LoVo (cell line): Measurements from ENCODE around the gene LTB4R2.
"Not testable (repeated sequence)": the region's sequence is repeated elsewhere in the genome, so short reads cannot be mapped to it uniquely, and the experiment has no call there.

ENCODE experiments used
- DNase-seq: peaks from one replicate; pipeline ENCODE4 v3.0.0-alpha.2; 2016; ENCODE audit warnings: low spot score

Gene LTB4R2

DNA sequence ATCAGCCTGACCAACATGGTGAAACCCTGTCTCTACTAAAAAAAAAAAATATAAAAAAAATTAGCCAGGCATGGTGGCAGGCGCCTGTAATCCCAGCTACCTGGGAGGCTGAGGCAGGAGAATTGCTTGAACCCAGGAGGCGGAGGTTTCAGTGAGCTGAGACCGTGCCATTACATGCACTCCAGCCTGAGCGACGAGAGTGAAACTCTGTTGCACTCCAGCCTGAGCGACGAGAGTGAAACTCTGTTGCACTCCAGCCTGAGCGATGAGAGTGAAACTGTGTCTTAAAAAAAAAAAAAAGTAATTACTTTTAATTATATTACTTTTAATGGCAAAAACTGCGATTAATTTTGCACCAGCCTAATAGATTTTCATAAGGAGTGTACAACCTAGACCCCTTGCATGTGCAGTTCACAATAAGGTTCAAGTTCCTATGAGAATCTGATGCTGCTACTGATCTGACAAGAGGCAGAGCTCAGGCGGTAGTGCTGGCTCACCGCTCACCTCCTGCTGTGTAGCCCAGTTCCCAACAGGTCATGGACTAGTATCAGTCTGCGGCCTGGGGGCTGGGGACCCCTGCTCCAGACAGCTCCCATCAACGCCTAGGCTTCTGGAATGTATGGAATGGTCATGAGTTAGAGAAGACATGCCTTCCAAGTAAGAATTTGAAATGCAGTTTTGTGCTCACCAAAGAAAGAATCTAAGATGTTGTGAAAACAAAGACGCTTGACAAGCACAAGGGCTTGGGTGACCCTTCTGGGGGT lies 11.5 kb downstream of the LTB4R2 start:
- no peak for DNase-seq

DNA sequence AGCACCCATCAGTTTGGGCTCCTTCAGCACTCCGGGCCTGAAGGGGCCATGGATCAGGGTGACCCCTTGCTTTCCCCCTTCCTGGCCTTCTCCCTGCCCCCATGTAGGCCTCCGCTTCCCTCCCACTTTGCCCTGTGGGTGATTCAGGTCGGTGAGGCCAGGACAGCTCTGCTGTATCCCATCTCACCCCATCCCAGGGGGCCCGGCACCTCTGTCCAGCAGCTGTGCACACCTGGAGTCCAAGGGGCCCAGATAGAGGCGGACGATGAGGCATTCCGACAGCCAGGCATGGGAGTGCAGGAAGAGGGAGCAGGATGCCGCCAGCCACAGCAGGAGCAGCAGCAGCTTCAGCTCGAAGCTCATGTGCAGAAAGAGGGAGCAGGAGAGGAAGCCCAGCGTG lies 12.7 kb downstream of the LTB4R2 start:
- DNase-seq = no peak

GRCh38 chr14:24323341-24323740 lies 13.4 kb downstream of the LTB4R2 start:
- DNase-seq = no peak

- no peak for DNase-seq
Observed at GRCh38 chr14:24324024-24324423, 14.1 kb downstream of the LTB4R2 start.

DNA sequence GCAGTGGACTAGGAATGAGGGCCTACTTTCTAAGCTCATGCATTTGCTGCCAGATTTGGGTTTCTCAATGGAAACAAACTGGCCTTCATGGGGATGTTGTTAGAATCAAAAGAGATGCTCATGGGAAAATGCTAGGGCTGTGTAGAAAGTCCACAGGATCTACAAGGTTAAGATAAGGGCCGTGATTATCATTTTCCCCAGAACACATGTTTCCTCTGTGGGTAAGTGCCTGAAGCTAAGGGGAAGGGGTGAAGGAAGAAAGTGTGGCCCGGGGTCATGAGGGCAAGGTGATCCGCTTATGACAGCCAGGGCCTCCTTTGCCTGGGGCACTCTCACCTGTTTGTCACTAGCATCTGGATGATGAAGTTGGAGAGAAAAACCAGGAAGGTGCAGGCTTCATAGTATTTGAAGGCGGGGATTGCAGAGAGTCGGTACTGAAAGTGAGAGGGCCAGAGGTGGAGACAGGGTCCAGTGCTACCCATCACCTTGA lies 15.1 kb downstream of the LTB4R2 start:
- DNase-seq = no peak

- DNase-seq = no peak
Observed at GRCh38 chr14:24325963-24326362, 16.0 kb downstream of the LTB4R2 start.

- DNase-seq = no peak
Observed at GRCh38 chr14:24327303-24327702, 17.4 kb downstream of the LTB4R2 start.

- not testable (repeated sequence) for DNase-seq
Observed at GRCh38 chr14:24327914-24328313, 18.0 kb downstream of the LTB4R2 start.

DNA sequence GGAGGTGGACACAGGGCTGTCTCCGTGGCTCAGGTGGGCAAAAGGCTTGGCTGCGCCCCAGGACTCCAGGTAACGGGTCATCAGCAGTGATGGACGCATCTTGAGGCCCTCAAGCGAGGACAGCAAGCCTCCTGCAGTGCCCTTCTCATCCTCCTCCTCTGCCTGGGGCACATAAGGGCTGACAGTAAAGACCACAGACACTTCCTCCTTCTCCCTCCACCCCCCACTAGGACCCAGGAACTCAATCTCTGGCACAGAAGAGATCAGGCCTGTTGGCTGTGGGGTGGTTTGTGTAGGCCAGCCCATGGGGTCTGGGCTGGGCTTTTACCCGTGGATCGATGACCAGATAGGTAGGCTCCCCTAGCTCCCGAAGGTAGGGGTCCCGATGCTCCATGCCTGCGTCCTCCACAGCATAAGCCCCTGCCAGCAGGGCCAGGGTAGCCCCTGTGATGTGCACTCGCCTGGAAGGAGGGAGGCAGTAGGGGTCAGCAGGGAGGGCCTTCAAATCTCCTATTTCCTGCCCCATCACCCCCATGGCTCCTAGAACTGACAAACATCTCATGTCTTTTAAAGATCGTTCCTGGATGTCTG lies 19.2 kb downstream of the LTB4R2 start:
- no peak for DNase-seq

DNA sequence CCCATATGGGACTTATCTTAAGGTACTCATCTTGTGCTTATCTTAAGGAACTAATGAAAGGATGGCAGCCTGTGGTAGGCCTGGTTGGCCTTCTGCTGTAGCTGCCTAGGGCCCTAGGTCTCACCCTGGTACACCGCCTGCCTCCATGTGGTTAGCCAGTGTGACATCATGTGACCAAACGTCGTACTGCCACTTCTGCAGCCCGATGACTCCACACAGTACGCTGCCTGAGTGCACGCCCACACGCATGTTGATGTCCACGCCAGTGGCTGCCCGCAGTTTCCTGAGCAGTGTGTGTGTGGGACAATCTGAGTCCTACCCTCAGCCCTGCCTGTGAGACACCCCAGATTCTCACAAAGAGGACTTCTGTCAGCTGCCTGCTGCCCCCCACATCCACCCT lies 19.8 kb downstream of the LTB4R2 start:
- DNase-seq = no peak

DNA sequence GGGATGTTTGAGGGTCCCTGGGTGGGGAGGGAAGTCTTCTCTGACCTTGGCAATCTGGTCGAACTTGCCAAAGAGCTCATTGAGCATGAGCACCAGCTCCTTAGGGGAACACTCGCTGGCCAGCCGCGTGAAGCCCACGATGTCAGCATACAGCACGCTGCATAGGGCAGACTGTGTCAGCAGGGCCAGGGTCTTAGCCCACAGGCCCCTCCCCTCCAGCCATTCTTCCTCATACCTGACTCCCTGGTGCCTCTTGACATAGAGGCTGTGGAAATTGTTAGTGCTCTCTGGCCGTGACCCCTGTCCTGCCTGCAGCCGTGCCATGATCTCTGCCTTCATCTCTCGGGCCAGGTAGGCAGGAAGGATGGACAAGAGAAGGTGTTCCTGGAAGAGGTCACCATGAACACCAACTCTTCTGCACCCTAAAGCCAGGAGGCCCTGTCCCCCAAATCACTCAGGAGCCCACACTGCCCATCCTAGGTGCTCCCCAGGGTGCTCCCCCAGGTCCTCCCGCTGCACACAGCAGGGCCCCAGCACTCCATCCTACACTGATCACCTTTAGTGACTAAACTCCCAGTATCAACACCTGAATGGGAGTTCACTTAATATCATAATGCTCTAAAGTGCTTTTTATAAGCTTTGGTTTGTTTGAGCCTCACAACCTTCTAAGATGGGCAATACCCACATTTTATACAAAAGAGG lies 21.2 kb downstream of the LTB4R2 start:
- no peak for DNase-seq

GRCh38 chr14:24331731-24332267 lies 21.9 kb downstream of the LTB4R2 start:
- no peak for DNase-seq

GRCh38 chr14:24332268-24332993 lies 22.5 kb downstream of the LTB4R2 start:
- DNase-seq = peak; percentile 45

DNA sequence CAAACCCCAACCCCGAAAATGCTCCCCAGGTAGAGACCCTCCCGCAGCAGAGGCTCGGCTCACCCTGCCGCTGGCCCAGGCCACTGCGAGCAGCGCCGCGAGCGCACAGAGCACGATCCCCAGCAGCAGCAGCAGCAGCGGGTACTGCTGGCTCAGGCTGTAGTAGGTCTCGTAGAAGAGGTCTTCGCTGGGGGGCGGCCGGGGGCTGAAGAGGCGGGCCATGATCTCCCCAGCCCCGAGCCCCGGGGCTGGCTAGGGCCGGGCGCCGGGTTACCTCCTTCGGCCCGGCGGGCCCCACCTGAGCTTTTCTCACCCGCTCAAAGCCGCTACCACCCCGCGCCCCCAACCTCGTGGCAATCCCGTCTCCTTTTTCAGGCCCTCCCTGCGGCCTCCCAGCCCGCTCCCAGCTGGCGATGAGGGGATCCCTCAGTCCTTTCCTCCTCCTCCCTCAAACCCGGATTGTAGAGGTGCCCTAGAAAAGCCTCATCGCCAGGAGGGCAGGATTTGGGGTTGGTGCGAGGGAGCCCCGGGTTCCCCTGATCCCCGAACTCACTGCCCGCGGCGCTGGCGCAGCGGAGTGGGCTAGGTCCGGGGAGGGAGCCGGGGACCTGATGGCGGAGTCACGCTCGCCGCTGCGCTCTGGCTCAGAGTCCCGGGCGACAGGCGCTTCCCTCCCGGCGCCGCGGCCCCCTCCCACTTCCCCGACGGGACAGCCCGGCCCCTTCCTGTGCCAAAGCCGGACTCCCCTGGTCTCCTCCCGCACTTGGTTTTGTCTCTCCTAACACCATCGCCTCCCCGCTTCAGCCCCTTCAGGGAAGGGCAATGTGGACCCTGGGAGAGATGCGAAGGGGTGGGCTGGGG lies 24.7 kb downstream of the LTB4R2 start, which contains the start of gene ADCY4:
Gene ADCY4, minus strand, starts transcription at position 641 of the 861 bp plus-strand sequence. Its CDS starts 419 bp downstream, at position 222.
- DNase-seq = no peak

DNA sequence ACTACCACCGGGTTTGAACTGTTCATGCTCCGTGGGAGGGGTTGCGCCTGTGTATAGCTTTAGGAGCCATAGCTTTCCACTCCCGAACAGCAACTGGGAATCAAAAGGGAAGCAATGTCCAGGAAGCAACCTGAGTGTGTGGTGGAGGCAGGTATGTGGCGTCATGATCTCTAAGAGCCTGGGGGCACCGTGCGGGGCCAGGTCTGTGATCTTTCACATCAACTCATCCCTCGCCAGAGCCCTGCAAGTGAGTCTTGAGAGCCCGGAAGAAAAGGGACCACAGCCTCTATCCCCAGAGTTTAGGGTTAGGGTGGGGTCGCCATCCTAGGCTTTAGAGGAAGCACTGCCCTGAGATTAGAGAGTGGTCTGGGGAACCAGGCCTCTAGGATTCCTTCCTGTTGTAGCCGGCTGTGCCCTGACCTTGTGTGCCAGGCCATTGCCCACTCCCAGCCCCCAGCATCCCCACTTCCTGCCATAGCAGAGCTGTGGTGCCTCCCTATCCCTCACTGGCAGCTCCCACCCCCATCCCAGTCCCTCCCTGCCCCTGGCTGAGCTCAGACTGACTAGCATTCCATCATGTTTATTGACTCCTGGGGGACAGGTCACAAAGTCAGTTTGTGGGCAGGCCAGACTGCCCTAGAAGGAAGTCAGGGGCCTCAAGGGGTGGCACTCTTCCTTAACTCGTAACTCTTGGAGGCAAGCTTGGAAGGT lies 25.7 kb downstream of the LTB4R2 start:
- DNase-seq = no peak

GRCh38 chr14:24337144-24337823 lies 27.3 kb downstream of the LTB4R2 start:
- no peak for DNase-seq

GRCh38 chr14:24337824-24338175 lies 27.9 kb downstream of the LTB4R2 start:
- no peak for DNase-seq

DNA sequence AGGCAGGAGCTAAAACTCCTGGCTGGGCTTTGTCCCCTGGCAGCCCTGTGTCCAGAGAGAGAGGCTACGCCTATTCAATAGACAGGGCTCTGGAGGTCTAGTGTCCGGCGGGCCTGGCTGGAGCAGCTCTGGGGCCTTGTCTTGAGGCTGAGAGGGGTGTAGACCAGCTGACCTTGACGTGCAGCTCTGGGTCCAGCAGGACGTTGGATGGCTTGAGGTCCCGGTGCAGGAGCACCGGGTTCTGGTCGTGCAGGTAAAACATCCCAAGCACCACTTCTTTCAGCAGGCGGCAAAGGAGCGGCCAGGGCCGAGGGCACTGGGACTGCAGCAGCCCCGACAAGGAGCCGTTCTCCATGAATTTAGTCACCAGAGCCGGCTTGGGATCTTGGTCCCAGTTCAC lies 28.9 kb downstream of the LTB4R2 start:
- no peak for DNase-seq

DNA sequence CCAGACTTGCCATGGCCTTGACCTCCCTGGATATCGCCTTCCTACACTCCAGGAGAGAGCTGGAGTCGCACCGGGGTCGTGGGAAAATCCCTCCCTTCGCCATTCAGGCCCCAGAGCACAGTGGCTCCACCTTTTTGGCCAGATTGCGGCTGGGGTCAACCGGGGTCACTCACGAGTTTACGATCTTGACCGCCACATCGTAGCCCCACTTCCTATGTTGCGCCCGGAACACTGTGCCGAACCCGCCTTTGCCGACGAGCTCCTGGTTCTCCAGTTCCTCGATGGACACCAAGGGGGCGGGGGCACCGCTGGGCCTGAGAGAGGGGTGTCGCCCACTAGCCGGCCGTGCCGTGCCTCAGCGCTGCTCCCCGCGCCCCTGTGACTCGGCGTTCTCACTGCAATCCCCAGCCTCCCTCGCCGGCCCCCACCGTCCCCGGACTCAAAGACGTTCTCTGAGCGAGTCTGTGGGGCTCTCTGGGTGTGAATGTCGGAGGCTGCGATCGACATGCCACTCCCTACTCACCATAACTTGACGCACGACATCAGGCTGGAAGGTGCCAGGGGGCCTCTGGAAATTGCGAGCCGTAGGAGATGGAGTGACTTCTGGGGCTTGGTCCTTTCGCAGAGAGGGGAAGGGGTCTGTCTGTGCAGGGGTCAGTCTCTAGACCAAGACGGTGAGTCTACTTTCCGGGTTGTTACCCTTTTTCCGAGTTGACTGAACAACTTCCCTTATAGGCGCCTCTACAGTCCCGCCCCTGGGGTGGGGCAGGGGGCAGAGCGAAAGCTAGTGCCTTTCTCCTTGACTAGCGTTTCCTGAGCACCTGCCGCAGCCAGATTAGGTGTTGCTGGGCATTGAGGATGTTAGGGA lies 29.6 kb downstream of the LTB4R2 start, which contains the start of gene RIPK3:
Gene RIPK3, minus strand, starts transcription at position 708 of the 868 bp plus-strand sequence. Its CDS starts 165 bp downstream, at position 543.
- DNase-seq = peak; percentile 37
